SK-N-SH treated with all-trans-retinoic acid at 6 μM for 48 hours (cell line): ENCODE data around the gene RPRM.

Source experiments
- ATAC-seq: fragments of 200-7000 bp; cut with Tn5 transposase; 3 replicates; pipeline ENCODE4 v1.9.1; 2020; ENCODE audit warnings: mild to moderate bottlenecking, moderate library complexity
- ARNTL ChIP-seq: fragments of 450-650 bp; formaldehyde crosslinking; IDR thresholded peaks from 2 replicates; pipeline ENCODE4 v1.5.0; 2020; ENCODE audit warnings: low read depth, mild to moderate bottlenecking, moderate library complexity, borderline replicate concordance
- BACH2 ChIP-seq: fragments of 250-450 bp; sonication (Bioruptor Pico); IDR thresholded peaks from 2 replicates; pipeline ENCODE4 v1.9.0; 2021; ENCODE audit warnings: mild to moderate bottlenecking, borderline replicate concordance
- CSDC2 ChIP-seq: fragments of 250-450 bp; sonication (Bioruptor Pico); IDR thresholded peaks from 2 replicates; pipeline ENCODE4 v1.5.0; 2020; ENCODE audit warnings: mild to moderate bottlenecking, moderate library complexity
- ESRRG ChIP-seq: fragments of 250-450 bp; sonication (Bioruptor Pico); IDR thresholded peaks from 2 replicates; pipeline ENCODE4 v1.6.1; 2021; ENCODE audit warnings: mild to moderate bottlenecking
- GLIS3 ChIP-seq: fragments of 250-450 bp; sonication (Bioruptor Pico); IDR thresholded peaks from 2 replicates; pipeline ENCODE4 v1.5.0; 2020; ENCODE audit warnings: mild to moderate bottlenecking, moderate library complexity
- ISL1 ChIP-seq: fragments of 250-450 bp; sonication (Bioruptor Pico); IDR thresholded peaks from 2 replicates; pipeline ENCODE4 v2.1.2; 2022; ENCODE audit warnings: mild to moderate bottlenecking, moderate library complexity
- OSR1 ChIP-seq: fragments of 250-450 bp; sonication (Bioruptor Pico); IDR thresholded peaks from 2 replicates; pipeline ENCODE4 v1.8.0; 2022; ENCODE audit warnings: moderate library complexity, mild to moderate bottlenecking, inconsistent platforms
- PPARA ChIP-seq: fragments of 250-450 bp; sonication (Bioruptor Pico); IDR thresholded peaks from 2 replicates; pipeline ENCODE4 v1.5.0; 2020; ENCODE audit warnings: mild to moderate bottlenecking, borderline replicate concordance
- RARB ChIP-seq: fragments of 250-450 bp; sonication (Bioruptor Pico); IDR thresholded peaks from 2 replicates; pipeline ENCODE4 v1.8.0; 2021; ENCODE audit warnings: mild to moderate bottlenecking, moderate library complexity
- SNAI2 ChIP-seq: fragments of 250-450 bp; sonication (Bioruptor Pico); IDR thresholded peaks from 2 replicates; pipeline ENCODE4 v1.5.0; 2020; ENCODE audit warnings: mild to moderate bottlenecking, moderate library complexity
- TCF4 ChIP-seq: fragments of 250-450 bp; sonication (Bioruptor Pico); IDR thresholded peaks from 2 replicates; pipeline ENCODE4 v1.8.0; 2021; ENCODE audit warnings: mild to moderate bottlenecking, moderate library complexity, borderline replicate concordance
- TOX ChIP-seq: fragments of 250-450 bp; sonication (Bioruptor Pico); IDR thresholded peaks from 2 replicates; pipeline ENCODE4 v1.8.0; 2021; ENCODE audit warnings: mild to moderate bottlenecking, moderate library complexity, borderline replicate concordance
- ZC3H10 ChIP-seq: fragments of 250-450 bp; sonication (Bioruptor Pico); IDR thresholded peaks from 2 replicates; pipeline ENCODE4 v1.5.1; 2021; ENCODE audit warnings: mild to moderate bottlenecking, moderate library complexity
- ZFP30 ChIP-seq: fragments of 450-650 bp; formaldehyde crosslinking; IDR thresholded peaks from 2 replicates; pipeline ENCODE4 v1.5.0; 2022; ENCODE audit warnings: mild to moderate bottlenecking, moderate library complexity
- ZNF565 ChIP-seq: fragments of 450-650 bp; formaldehyde crosslinking; conservative IDR thresholded peaks from 2 replicates; pipeline ENCODE4 v1.5.0; 2020; ENCODE audit warnings: low read depth, mild to moderate bottlenecking, moderate library complexity
- ZNF8 ChIP-seq: fragments of 450-650 bp; formaldehyde crosslinking; IDR thresholded peaks from 2 replicates; pipeline ENCODE4 v1.5.0; 2020; ENCODE audit warnings: mild to moderate bottlenecking, moderate library complexity
- TF ChIP-seq, protein P1 (sequence below): fragments of 250-450 bp; sonication (Bioruptor Pico); IDR thresholded peaks from 2 replicates; pipeline ENCODE4 v1.5.1; 2020; ENCODE audit warnings: low read depth, mild to moderate bottlenecking, moderate library complexity
- TF ChIP-seq, protein P2 (sequence below): fragments of 250-450 bp; sonication (Bioruptor Pico); IDR thresholded peaks from 2 replicates; pipeline ENCODE4 v1.8.0; 2020; ENCODE audit warnings: mild to moderate bottlenecking, moderate library complexity, borderline replicate concordance
- TF ChIP-seq, protein P3 (sequence below): fragments of 250-450 bp; sonication (Bioruptor Pico); IDR thresholded peaks from 2 replicates; pipeline ENCODE4 v1.8.0; 2021; ENCODE audit warnings: low read depth, mild to moderate bottlenecking, moderate library complexity, borderline replicate concordance
- TF ChIP-seq, protein P4 (sequence below): fragments of 250-450 bp; sonication (Bioruptor Pico); IDR thresholded peaks from 2 replicates; pipeline ENCODE4 v1.5.1; 2021; ENCODE audit warnings: mild to moderate bottlenecking, moderate library complexity
- TF ChIP-seq, protein P5 (sequence below): fragments of 250-450 bp; sonication (Bioruptor Pico); IDR thresholded peaks from 2 replicates; pipeline ENCODE4 v1.5.0; 2020; ENCODE audit warnings: mild to moderate bottlenecking, moderate library complexity

Gene RPRM

DNA sequence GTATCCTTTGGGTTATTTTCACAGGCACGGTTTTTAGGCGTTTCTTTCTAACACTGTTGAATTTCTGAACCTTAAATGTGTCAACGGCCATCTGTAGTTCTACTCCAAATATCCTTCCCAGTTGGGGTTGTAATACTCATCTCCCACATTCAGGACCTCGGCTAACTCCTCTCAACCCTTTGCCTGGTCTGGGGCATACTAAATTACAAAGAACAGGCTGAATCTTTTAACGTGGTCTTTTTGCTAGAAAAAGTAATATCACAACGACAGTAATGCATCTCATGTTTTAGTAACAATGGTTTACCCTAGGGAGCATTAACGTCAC is 2.1 kb downstream of the RPRM start:
- no peak for ATAC-seq
- TF ChIP-seq, protein P1, sequence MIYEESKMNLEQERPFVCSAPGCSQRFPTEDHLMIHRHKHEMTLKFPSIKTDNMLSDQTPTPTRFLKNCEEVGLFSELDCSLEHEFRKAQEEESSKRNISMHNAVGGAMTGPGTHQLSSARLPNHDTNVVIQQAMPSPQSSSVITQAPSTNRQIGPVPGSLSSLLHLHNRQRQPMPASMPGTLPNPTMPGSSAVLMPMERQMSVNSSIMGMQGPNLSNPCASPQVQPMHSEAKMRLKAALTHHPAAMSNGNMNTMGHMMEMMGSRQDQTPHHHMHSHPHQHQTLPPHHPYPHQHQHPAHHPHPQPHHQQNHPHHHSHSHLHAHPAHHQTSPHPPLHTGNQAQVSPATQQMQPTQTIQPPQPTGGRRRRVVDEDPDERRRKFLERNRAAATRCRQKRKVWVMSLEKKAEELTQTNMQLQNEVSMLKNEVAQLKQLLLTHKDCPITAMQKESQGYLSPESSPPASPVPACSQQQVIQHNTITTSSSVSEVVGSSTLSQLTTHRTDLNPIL (CRISPR knock-in tag), result no peak
- TF ChIP-seq, protein P2, sequence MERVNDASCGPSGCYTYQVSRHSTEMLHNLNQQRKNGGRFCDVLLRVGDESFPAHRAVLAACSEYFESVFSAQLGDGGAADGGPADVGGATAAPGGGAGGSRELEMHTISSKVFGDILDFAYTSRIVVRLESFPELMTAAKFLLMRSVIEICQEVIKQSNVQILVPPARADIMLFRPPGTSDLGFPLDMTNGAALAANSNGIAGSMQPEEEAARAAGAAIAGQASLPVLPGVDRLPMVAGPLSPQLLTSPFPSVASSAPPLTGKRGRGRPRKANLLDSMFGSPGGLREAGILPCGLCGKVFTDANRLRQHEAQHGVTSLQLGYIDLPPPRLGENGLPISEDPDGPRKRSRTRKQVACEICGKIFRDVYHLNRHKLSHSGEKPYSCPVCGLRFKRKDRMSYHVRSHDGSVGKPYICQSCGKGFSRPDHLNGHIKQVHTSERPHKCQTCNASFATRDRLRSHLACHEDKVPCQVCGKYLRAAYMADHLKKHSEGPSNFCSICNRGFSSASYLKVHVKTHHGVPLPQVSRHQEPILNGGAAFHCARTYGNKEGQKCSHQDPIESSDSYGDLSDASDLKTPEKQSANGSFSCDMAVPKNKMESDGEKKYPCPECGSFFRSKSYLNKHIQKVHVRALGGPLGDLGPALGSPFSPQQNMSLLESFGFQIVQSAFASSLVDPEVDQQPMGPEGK (CRISPR knock-in tag), result no peak
- TF ChIP-seq, protein P3, sequence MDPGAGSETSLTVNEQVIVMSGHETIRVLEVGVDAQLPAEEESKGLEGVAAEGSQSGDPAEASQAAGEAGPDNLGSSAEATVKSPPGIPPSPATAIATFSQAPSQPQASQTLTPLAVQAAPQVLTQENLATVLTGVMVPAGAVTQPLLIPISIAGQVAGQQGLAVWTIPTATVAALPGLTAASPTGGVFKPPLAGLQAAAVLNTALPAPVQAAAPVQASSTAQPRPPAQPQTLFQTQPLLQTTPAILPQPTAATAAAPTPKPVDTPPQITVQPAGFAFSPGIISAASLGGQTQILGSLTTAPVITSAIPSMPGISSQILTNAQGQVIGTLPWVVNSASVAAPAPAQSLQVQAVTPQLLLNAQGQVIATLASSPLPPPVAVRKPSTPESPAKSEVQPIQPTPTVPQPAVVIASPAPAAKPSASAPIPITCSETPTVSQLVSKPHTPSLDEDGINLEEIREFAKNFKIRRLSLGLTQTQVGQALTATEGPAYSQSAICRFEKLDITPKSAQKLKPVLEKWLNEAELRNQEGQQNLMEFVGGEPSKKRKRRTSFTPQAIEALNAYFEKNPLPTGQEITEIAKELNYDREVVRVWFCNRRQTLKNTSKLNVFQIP, result no peak
- TF ChIP-seq, protein P4, sequence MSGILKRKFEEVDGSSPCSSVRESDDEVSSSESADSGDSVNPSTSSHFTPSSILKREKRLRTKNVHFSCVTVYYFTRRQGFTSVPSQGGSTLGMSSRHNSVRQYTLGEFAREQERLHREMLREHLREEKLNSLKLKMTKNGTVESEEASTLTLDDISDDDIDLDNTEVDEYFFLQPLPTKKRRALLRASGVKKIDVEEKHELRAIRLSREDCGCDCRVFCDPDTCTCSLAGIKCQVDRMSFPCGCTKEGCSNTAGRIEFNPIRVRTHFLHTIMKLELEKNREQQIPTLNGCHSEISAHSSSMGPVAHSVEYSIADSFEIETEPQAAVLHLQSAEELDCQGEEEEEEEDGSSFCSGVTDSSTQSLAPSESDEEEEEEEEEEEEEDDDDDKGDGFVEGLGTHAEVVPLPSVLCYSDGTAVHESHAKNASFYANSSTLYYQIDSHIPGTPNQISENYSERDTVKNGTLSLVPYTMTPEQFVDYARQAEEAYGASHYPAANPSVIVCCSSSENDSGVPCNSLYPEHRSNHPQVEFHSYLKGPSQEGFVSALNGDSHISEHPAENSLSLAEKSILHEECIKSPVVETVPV, result no peak
- TF ChIP-seq OSR1 (CRISPR knock-in tag), result no peak
- TF ChIP-seq ISL1 (CRISPR knock-in tag), result no peak
- no peak for TF ChIP-seq BACH2 (CRISPR knock-in tag)
- no peak for TF ChIP-seq ZNF8 (CRISPR knock-in tag)
- no peak for TF ChIP-seq TOX (CRISPR knock-in tag)
- no peak for TF ChIP-seq ESRRG
- TF ChIP-seq ZFP30 (CRISPR knock-in tag), result no peak

DNA sequence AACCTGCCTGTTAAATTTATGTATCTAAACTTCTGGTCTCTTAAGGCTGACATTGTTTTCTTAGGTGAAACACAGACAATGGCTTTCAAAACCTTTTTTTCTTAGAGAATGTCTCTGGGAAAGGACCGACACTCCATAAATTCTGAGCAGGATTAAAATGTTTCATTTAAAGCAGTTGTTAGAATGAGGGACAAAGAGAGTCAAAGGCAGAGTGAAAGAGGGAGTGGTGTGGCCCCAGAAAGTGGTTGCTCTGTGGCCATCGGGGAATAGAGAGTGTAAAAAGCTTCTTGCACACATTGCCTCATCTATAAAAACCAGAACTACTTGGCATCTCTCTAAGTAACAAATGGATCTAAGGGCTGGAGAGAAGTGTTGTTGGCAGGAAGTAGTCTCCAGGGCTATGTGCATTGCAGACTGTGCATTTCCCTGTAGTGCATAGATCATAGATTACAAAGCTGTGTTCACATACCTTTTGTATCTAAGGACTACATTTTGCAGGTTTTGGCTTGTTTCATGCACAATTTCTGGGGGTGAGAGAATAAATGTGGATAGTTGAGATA is 3.6 kb downstream of the RPRM start:
- no peak for TF ChIP-seq BACH2 (CRISPR knock-in tag)
- TF ChIP-seq, protein P4, result no peak
- TF ChIP-seq ESRRG, result no peak
- no peak for TF ChIP-seq OSR1 (CRISPR knock-in tag)
- no peak for TF ChIP-seq TCF4 (CRISPR knock-in tag)
- TF ChIP-seq, protein P2 (CRISPR knock-in tag), result no peak
- no peak for TF ChIP-seq ZNF565 (CRISPR knock-in tag)
- no peak for TF ChIP-seq PPARA (CRISPR knock-in tag)
- TF ChIP-seq, protein P5, sequence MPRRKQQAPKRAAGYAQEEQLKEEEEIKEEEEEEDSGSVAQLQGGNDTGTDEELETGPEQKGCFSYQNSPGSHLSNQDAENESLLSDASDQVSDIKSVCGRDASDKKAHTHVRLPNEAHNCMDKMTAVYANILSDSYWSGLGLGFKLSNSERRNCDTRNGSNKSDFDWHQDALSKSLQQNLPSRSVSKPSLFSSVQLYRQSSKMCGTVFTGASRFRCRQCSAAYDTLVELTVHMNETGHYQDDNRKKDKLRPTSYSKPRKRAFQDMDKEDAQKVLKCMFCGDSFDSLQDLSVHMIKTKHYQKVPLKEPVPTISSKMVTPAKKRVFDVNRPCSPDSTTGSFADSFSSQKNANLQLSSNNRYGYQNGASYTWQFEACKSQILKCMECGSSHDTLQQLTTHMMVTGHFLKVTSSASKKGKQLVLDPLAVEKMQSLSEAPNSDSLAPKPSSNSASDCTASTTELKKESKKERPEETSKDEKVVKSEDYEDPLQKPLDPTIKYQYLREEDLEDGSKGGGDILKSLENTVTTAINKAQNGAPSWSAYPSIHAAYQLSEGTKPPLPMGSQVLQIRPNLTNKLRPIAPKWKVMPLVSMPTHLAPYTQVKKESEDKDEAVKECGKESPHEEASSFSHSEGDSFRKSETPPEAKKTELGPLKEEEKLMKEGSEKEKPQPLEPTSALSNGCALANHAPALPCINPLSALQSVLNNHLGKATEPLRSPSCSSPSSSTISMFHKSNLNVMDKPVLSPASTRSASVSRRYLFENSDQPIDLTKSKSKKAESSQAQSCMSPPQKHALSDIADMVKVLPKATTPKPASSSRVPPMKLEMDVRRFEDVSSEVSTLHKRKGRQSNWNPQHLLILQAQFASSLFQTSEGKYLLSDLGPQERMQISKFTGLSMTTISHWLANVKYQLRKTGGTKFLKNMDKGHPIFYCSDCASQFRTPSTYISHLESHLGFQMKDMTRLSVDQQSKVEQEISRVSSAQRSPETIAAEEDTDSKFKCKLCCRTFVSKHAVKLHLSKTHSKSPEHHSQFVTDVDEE (CRISPR knock-in tag), result no peak
- TF ChIP-seq ZNF8 (CRISPR knock-in tag), result no peak
- TF ChIP-seq ARNTL, result no peak
- no peak for TF ChIP-seq SNAI2 (CRISPR knock-in tag)
- no peak for TF ChIP-seq ZFP30 (CRISPR knock-in tag)
- TF ChIP-seq ZC3H10 (CRISPR knock-in tag), result no peak
- TF ChIP-seq, protein P1 (CRISPR knock-in tag), result no peak
- TF ChIP-seq CSDC2 (CRISPR knock-in tag), result no peak
- TF ChIP-seq RARB (CRISPR knock-in tag), result no peak
- no peak for TF ChIP-seq ISL1 (CRISPR knock-in tag)
- no peak for TF ChIP-seq TOX (CRISPR knock-in tag)
- TF ChIP-seq GLIS3 (CRISPR knock-in tag), result no peak
- ATAC-seq, result no peak
